Erythroblast (primary cell): Measurements from ENCODE around the gene COX14.

Source experiments
- GATA1 ChIP-seq: IDR thresholded peaks from 2 replicates; pipeline ENCODE4 v1.6.1; 2011; ENCODE audit warnings: low read depth, mild to moderate bottlenecking, control low read depth, low read length, moderate library complexity
- POLR2A ChIP-seq: IDR thresholded peaks from 2 replicates; pipeline ENCODE4 v1.6.1; 2011; ENCODE audit warnings: mild to moderate bottlenecking, low read length

- TF ChIP-seq POLR2A: no peak
- no peak for TF ChIP-seq GATA1
Observed at GRCh38 chr12:50066402-50066801, 45.6 kb upstream of the COX14 start.
